GM11168 (cell line): ENCODE results near the gene MS4A1.
"Not testable (repeated sequence)": the region's sequence is repeated elsewhere in the genome, so short reads cannot be mapped to it uniquely, and the experiment has no call there.

Source experiments
- in situ Hi-C: fragments of 300-500 bp; cut with MboI; formaldehyde crosslinking; loops from one replicate; pipeline ENCODE4 v1.12.0; 2022; ENCODE audit warnings: low sequenced_read_pairs; ENCODE audit not compliant: unreplicated experiment

Gene MS4A1

DNA sequence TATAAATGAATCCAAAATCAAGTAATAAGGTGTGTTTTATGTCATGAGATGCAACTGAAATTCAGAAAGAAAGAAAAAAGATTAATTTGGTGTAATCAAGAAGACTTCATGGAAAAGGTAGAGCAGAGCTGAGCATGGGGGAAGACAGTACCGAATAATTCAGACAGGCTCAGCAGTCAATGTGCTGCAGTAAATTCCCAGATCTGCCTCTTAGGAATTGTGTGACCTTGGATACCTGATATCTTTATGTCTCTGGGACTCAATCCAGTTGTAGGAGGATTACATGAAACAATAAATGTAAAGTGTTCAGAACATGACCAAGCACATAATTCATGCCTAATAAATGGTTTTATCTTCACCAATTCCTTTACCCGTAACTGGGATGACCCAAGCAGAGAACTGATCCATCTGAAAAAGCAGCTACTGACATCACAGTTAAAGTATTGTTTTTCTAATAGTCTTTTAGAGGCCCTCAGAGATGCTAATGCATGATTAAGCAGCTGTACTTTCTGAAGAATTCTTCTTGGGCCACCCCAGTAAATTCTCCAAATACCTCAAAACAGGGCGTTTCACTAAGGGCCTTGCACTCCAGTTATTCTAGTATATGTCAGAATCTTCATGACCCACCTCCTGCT lies 44.7 kb downstream of the MS4A1 start:
- in situ Hi-C loops: no loop called here

DNA sequence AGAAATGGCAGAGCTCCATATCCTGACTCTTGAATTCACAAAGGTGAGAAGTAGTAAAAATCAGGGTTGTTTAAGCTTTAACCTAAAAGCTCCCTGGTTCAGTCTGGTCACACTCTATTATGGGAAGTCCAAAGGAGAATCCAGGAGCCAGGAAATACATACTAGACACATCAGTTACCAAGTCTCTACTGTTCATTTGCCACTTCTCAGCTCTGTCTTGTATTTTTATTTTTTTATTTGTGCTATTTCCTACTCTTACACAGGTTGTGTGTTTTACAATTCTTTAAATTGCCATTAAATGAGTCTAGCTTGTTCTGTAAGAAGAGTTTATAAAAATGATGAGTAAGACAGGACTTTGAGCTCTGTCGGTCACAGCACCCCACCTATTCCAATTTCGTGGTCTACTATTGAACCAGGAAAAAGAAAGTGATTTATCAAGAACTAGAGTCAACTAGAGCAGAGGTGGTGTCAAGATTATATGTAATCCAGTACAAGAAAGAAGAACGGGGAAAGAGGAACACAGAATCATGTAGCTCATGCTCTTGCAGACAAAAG lies 46.7 kb downstream of the MS4A1 start:
- in situ Hi-C loops: no loop called here

DNA sequence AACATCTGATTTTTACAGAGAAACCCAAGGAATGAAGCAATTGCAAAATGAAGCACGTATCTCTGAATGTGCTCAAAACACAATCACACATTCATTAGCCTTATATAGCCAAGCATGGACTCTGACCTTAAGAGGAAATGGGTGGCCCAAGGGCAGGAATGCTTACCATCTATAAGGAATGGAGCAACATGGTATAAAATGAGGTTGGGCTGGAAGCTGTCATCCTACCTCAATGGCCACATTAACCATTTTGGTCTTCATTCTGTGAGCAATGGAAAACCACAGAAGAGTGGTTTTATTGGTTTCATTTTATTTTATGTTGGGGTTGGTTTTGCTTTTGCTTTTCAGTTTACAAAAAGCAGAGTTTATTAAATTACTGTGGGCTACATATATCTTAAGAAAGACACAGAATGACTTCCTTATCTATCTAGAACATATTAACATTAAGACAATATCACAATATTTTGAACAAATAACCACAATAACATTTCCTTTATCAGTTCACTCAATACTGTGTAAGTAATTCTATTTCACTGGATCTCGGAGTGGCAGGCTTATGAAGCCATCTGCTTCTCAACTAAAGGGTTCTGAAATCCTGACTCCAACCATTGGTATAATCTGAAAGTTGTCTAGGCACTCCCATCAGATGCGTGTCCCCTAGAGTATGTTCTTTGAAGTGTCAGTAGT lies 48.7 kb downstream of the MS4A1 start:
- in situ Hi-C loops: no loop called here

DNA sequence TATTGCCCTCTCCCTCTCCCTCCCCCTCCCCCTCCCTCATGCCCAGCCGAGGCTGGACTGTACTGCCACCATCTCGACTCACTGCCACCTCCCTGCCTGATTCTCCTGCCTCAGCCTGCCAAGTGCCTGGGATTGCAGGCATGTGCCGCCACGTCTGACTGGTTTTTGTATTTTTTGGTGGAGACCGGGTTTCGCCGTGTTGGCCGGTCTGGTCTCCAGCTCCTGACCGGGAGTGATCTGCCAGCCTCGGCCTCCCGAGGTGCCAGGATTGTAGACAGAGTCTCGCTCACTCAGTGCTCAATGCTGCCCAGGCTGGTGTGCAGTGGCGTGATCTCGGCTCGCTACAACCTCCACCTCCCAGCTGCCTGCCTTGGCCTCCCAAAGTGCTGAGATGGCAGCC lies 54.0 kb downstream of the MS4A1 start:
- in situ Hi-C loops: not testable (repeated sequence)

DNA sequence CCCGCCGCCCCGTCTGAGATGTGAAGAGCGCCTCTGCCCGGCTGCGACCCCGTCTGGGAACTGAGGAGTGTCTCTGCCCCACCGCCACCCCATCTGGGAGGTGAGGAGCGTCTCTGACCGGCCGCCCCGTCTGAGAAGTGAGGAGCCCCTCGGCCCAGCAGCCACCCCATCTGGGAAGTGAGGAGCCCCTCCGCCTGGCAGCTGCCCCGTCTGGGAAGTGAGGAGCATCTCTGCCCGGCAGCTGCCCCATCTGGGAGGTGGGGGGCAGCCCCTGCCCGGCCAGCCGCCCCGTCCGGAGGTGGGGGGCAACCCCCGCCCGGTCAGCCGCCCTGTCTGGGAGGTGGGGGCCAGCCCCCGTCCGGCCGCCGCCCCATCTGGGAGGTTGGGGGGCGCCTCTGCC lies 54.6 kb downstream of the MS4A1 start:
- in situ Hi-C loops: not testable (repeated sequence)

DNA sequence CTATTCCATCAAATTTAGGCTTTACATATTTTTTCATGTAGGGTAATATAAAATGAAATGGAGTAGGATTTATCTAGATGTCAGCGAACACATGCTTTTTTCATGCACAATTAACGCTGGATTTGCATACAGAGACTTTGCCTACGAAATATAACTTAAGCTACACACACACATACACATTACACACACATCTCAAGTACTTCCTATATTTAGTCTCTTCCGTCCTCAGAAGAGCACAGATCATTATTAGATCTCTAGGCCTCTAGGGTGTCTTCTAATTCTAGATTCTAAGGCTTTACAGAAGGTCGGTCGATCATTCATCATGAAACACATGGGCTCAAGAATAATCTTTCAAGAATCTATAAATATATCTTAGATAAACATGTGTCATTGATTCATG lies 55.7 kb downstream of the MS4A1 start:
- in situ Hi-C loops: no loop called here

DNA sequence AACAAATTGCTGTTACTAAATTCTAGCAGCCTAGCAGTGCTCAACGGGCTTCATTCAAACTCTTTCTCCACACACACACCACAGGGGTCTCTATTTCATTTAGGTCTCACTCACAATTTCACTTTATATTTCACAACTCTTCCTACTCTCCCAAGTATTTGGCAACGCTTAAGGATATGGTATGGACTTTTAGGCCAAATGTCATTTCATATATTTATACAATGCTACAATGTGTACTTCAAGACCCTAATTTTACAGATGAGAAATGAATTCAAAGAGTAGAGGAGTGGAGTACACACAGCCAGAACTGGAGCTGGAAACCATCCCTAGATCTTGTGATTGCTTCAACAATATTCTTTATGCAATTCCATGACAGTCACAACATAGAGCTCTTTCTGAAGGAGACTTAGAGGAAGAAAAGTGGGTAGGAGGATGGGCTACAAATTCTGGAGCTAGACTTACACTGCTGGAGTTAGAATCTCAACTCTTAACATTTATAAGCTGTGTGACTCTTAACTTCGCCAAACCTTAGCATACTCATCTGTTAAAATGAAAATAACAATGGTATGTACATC lies 57.1 kb downstream of the MS4A1 start:
- in situ Hi-C loops: no loop called here

DNA sequence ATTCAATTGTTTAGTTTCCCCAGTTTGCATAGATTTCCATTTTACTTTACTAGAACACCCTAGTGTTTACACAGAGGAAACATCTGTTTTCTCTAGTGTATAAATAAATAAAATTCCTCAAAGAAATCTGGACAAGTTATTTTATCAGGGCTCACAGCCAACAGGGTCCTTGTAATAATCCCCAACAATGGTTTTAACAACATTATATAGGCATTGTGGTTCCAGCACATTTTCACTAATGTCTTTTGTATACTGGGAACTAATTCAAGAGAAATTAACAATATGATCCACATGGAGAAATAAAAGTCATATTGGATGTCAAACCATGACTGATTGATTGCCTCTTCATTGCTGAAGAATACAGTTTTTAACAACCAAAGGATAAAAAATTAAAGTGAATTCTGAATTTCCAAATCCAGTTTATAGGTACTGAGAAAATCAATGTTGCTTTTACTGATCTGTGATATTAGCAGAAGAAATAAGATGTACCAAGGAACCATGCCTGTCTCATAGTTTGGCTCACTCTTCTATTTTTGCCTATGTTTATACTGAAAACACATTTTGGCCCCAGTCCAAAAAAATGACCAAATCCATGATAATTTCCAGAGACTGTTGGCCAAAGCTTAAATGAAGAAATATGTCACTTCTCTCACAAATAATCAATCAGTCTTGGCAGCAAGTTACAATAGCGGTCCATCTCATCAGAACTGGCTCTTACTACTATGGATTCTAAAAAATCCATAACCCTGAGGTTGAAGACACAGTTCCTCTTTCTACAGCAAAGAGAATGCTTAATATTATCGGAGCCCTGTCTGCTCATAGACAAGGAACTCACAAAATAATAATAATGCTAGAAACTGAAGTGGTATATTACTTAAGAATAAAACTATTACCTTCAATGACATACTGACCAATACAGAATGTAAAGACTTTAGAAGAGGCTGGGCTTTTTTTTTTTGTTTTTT lies 58.1 kb downstream of the MS4A1 start:
- in situ Hi-C loops: no loop called here

DNA sequence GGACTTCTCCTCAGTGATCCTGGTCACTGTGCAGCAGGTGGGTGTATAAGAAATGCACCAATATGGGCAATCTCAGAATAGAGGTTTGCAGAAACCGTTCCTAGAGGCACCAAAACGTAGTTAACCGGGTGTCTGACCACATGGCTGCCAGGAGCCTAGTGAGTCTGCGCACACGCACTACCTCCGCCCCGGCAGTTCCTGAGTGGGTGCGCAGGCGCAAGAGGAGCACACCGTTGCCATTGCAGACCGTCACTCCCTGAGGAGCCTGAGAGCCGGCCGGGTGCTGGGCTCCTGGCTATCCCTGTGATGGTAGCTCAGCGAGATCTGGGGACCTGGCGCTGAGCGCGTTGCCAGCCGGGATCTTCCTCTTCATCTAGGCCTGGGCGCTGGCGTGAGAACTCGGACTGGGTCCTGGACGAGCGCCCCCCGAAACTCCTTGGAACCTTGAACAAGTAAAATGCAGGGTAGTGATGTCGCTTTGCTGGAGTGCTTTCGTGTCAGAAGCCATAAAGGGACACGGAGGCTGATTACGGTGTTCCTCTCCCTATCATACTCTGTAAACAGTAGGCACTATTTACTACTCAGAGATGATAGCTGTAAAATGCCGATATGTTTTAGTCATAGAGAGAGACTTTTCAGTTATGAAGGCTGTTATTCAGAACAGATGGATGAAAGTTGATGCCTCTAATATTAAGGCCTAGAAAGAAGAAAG lies 59.7 kb downstream of the MS4A1 start, which contains the start of gene MS4A13:
Gene MS4A13, plus strand, starts transcription at position 249 of the 712 bp plus-strand sequence. CDS start 2,692 bp downstream, outside the sequence.
- in situ Hi-C loops: no loop called here
